CD4-positive, alpha-beta T cell treated with Interleukin-2 at 100 ng/mL for 4 hours (primary cell): ENCODE measurements around the gene TRAPPC5.

Source experiments
- DNase-seq: peaks from one replicate; pipeline ENCODE4 v3.0.0-alpha.2; 2020; ENCODE audit warnings: low spot score

The TRAPPC5 gene

GRCh38 chr19:7676376-7676775 is 4.3 kb upstream of the TRAPPC5 start:
- no peak for DNase-seq

DNA sequence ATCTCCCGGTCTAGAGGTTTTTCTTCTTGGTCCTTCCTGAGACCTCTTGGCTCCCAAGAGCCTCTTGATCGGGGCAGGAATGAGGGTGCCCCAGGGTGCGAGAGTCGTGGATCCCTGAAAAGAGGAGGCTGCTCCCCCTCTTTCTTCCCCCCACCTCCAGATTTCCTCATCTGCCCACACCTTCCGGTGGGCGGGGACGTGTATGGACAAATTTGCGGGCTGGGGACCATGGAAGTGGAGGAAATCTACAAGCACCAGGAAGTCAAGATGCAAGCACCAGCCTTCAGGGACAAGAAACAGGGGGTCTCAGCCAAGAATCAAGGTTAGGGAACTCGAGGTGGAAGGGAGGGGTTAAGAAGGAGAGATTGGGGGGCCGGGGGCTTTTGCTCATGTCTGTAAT is 3.8 kb upstream of the TRAPPC5 start, which contains the start of gene MCEMP1:
Gene MCEMP1 (plus strand): TSS at position 237 of the 400 bp plus-strand sequence. CDS start 31 bp downstream, at position 268.
- no peak for DNase-seq

DNA sequence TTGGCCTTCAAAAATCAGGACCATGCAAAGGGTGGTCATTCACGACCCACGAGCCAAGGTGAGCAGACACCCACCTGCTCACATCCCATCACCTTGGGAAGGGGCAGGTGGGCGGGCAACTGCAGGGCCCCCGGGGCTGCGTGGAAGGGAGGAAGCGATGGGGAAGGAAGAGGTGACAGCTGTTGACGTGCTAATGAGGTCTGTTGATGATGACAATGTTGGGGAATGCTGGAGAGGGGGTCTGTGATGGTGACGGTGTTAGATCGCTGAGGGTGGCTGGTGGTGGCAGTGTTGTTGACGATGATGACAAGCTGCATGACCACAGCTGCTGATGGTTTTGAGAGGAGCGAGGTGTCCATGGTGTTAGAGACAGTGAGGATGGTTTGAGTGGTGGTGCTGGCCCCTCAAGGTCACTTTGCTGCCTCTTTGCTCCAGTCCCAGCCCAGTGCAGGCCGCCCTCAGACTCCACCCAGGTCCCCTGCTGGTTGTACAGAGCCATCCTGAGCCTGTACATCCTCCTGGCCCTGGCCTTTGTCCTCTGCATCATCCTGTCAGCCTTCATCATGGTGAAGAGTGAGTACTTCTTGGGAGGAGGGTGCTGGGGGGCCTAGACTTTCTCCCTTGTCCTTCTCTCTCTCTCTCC is 2.8 kb upstream of the TRAPPC5 start:
- no peak for DNase-seq

DNA sequence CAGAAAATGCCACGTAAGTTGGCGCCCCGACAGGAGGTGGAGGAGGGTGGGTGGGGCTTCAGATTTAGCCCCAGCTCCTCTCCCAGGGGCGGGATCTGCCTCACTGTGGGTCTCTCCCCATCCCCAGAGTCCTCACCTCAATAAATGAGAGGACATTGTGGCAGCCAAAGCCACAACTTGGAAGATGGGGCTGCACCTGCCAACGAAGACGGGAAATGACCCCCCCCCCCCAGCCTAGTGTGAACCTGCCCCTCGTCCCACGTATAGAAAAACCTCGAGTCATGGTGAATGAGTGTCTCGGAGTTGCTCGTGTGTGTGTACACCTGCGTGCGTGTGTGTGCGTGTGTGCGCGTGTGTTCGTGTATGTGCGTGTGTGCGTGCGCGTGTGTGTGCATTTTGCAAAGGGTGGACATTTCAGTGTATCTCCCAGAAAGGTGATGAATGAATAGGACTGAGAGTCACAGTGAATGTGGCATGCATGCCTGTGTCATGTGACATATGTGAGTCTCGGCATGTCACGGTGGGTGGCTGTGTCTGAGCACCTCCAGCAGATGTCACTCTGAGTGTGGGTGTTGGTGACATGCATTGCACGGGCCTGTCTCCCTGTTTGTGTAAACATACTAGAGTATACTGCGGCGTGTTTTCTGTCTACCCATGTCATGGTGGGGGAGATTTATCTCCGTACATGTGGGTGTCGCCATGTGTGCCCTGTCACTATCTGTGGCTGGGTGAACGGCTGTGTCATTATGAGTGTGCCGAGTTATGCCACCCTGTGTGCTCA is 1.5 kb upstream of the TRAPPC5 start:
- peak; percentile 80 for DNase-seq

- no peak for DNase-seq
These were observed 645 bp upstream of the TRAPPC5 start for GRCh38 chr19:7679771-7680605.

DNA sequence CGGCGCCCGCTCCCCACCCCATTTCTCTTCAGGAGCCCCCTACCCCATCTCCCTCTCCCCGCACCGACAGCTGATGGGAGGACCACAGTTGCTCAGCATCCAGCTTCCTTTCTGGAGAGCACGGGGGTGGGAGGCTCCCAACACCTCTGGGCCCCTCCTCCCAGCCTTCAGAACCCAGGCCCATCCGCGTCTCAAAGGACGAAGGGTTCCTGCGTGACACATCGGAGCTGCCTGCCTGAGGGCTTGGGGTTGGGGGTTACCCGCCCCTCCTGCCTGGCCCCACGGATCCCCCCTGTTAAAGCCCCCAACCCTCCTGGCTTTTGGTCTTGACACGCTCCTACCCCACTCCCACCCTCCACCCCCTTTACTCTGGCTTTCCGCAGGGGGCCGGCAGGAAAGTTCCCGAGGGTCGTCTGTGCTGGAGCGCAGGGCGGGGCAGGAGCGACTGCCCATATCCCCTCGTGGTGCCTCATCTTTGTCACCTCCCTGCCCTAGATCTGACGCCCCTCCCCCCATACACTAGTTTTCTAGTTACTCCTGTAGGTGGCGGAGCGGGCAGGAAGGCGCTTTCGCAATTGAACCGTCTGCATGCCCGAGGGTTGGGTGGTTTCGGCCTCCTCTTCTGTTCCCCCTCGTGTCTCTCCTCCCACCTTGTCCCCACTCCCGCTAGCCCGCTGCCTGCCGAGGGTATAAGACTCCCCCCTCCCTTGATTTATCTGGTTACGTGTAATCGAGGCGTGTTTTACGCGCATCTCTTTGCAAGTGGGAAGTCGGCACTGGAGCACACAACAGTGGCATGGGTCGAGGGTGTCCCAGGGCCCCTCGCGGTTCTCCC is 924 bp downstream of the TRAPPC5 start:
- DNase-seq: peak; percentile 88

GRCh38 chr19:7682175-7682855 is 1.7 kb downstream of the TRAPPC5 start:
- no peak for DNase-seq

DNA sequence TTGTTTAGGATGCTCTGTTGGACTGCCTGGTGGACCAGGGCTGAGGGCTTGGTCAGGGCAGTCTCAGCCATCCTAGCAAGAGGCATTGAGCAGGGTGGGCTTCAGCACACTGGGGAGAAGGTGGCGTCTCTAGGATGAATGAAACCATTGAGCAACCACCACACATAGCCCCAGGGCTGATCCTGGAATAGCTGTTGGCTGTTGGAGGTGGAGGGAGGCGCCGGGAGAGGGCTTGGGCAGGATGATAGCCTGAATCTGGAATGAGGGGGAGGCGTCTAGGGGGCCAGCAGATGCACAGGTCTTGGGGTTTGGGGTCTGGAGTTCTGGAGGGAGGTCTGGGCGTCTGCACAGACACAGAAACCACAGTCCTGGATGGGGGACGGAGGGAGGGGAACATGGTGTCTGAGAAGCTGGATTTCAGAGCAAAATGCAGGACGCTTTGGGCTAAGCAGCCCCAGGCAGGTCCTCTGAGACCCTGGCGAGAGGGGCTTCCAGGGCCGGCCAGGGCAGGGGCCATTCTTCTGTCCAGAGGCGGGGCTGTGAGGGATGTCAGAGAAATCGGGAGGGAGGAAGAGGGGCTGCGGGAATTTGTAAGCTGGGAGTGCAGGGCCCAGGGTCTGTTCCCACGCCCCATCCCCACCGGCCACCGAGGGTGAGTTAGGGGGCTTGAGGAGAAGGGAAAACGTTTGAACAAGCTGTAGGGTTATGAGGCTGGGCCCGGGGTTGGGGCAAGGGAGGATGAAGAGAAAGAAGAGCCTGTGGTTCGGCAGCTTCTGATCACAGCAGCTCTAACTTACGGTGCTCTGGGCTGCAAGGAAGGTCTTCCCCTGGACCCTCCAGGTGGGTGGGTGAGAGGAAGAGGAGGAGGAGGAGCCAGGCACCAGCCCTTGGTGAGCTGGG is 5.2 kb downstream of the TRAPPC5 start:
- no peak for DNase-seq

DNA sequence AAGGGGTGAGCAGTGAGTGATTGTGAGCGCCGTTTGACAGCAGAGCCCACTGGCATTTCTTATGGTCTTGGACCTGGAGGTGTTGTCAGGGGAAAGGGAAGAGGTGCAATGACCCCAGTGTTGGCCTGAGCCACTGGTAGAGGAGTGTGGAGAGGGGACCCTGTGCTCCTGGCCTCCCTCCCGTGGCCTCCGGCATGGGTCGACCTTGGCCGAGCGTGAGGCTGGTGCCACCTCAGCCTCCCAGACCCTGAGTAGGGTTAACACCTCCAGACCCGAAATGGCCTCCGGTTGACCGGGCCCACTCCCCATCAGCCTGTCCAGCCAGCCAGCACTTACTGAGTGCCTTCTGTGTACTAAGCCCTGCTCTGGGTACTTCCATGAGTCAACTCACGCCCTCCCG is 6.5 kb downstream of the TRAPPC5 start:
- no peak for DNase-seq

GRCh38 chr19:7689165-7689564 is 8.5 kb downstream of the TRAPPC5 start:
- DNase-seq: no peak

GRCh38 chr19:7690779-7691258 is 10.2 kb downstream of the TRAPPC5 start:
- DNase-seq: peak; percentile 16

DNA sequence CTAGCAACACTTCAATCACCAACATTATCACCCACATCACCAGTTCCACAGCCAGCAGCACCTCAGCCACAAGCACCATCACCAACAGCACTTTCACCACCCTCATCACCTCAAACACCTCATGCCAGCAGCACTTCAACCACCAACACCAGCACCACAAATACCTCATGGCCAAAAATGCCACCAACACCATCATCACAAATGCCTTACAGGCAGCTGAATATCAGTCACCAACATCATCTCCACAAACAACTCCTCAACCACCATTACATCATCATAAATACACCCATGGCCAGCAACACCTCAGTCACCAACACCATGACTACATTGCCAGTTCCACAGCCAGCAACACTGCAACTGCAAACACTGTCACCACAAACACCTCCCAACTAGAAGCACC is 10.9 kb downstream of the TRAPPC5 start:
- peak; percentile 25 for DNase-seq

DNA sequence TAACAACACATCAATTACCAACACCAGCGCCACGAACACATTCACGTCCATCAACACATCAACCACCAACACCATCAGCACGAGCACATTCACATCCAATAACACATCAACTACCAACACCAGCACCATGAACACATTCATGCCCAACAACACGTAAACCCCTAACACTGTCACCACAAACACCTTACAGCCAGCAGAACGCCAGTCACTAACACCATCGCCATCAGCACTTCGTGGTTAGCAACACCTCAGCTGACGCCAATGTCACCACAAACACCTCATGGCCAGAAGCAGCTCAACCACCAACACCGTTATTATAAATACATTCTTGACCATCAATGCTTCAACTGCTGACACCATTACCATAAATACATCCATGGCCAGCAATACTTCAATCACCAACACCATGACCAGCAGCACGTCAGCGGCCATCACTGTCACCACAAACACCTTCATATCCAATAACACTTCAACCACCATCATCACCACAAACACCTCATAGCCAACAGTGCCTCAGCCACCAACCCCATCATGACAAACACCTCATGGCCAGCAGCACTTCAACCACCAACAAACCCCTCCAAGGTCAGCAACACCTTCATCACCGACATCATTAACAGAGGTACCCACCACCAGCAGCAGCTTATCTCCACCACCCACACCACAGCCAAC is 11.9 kb downstream of the TRAPPC5 start:
- peak; percentile 24 for DNase-seq

DNA sequence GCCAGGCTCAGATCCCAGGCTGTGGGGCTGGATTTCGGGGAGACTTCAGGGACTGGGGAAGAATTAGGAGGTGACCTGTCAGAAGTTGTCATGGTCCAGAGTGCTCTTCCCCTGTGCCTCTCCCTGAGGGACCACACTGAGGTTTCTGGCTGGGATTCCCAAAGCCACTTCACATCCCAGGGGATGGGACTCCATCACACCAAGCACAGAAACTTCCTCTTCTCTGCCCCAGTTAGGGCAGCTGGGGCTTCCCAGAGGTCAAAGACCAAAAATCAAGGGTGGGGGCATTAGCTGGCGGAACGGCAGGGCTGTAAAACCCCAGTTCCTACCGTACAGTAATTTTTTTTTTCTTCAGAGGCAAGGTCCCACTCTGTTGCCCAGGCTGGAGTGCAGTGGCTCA is 13.9 kb downstream of the TRAPPC5 start:
- no peak for DNase-seq

DNA sequence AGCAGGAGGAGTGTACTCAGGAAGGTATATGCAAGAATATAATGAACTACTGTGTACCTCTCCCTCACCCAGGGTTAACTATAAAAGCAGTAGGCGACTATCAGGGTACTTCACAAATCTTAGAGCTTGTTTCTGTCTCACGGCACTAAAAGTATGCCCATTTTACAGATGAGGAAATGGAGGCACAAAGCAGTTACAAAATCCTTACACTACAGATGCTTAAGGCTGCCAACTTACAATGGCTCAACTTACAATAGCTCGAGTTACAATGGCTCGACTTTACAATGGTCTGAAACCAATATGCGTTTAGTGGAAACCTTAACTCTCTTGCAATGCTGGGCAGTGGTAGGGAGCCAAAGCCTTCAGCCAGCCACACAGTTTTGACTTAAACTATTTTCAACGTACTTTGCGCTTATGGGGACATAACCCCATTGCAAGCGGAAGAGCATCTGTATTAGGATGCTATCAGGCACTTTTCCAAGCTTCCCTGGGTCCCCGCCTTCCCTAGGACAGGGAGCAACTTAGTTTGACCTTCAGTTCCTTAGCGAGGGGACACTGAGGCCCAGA is 17.2 kb downstream of the TRAPPC5 start:
- no peak for DNase-seq

DNA sequence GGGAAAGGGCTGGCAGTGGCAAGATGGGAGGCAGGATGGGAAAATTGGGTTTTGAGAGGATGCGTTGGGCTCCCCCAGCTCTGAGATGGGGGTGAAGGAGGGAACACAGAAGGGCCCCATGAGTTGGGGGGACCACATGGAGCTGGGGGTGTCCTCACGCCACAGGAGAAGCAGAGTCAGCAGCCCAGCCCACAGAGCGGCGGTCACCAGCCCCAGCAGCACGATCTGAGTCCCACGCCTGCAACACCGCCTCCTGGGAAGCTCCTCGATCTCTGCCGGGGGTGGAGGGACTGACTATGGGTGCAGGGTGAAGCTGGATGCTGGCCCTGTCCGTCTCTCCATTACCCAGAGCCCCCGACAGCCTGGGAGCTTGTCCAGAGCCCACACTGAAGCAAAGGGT is 17.9 kb downstream of the TRAPPC5 start:
- DNase-seq: no peak

DNA sequence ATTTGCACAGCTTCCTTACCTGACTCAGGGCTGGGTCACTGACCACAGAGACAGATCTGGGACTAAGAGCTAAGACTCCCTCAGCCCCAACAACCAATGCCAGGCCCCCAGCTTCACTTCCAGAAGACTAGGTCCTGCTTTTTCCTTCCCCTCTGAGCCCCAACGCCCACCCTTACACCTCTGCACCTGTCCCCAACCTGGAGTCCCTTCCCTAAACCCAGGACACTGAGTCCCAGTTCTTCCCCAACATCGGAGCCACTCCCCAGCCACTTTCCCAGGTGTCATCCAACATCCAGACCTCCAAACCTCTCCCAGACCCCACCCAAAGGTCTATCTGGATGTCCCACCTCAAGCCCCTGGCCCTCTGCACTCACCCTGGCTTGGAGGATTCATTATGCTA is 18.4 kb downstream of the TRAPPC5 start:
- no peak for DNase-seq

DNA sequence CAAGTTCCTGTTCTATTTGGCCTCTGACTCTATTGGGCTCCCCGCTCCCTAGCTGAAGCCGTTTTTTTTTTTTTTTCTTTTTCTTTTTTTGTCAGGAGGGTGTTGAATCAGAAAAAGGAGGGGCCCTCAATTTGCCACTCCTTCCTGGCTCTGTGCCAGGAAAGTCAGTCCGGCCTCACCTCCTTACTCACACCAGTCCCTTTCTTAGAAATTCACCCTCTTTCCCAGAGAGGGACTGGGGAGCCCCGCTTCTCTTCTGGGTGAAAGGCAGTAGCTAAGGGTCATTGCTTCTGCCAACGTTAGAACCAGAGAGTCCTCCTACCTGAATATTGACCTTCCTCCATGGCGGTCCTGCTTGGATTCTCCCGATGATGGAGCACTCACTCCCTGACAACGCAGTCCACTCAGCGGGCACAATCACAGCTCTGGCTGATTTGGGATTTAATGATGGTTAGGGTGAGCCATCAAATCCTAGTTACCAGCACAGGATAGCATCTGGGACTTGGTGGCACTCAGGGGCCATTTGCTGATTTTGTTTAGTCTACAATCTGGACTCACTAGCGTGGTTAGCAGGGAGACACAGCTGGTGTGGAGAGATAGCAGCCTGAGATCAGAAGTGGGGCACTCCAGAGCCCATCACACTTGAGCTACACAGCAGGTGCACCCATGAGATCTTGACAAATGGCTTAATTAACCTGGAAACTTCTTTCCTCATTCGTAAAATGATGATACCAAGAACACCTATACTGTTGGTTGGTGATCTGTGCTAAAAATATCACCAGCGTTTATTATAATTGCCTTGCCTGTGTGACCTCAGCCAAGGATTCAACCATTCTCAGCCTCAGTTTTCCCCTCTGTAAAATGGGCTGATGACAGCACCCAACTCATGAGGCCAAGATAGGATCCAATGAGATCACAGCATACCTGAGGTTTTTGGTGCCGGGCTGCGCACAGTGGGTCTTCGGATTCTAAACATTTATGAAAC is 19.1 kb downstream of the TRAPPC5 start:
- DNase-seq: peak; percentile 49
